Measurements from ENCODE around the gene PIGC. TPM values are rescaled to one million over a fixed set of nuclear protein-coding genes. Genes with fewer than 3 reads are reported as not detected.
A peak's percentile ranks its signal among the peaks of the same experiment; 100 is the strongest.

Gene PIGC
- total and polyA plus RNA-seq, 12 donors, result 19.7 to 33.6 (median 25.2) TPM

DNA sequence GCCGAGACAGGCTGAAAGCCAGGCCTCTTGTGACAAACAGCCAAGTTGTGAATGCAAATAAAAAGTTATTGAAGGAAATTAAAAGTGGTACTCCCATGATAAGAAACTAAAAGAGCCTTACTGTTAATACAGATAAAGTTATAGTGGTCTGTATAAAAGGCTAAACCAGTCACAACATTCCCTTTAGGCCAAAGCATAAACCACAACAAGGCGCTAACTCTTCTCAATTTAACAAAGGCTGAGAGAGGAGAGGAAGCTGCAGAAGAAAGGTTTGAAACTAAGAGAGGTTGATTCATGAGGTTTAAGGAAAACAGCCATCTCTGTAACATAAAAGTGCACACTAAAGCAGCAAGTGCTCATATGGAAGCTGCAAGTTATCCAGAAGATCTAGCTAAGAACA lies 12.7 kb downstream of the PIGC start:
- Histone ChIP-seq H3K4me3 (no peak overlapping the region), H3K9me3 (replicated peaks in 1 of 3) (no peaks in the 10 kb centered on the region), H3K4me1 (replicated peaks in 1 of 2) (peaks cover 0 to 6% of the 10 kb centered on the region in 2 donors), H3K27ac (no peak overlapping the region), H3K36me3 (replicated peaks in 1 of 2) (no peaks in the 10 kb centered on the region), H3K27me3 (no peaks in the 10 kb centered on the region)
- DNase-seq, result no peak
- intact Hi-C loops (cut with DNase I), result no loop called here
- TF ChIP-seq, protein P1, sequence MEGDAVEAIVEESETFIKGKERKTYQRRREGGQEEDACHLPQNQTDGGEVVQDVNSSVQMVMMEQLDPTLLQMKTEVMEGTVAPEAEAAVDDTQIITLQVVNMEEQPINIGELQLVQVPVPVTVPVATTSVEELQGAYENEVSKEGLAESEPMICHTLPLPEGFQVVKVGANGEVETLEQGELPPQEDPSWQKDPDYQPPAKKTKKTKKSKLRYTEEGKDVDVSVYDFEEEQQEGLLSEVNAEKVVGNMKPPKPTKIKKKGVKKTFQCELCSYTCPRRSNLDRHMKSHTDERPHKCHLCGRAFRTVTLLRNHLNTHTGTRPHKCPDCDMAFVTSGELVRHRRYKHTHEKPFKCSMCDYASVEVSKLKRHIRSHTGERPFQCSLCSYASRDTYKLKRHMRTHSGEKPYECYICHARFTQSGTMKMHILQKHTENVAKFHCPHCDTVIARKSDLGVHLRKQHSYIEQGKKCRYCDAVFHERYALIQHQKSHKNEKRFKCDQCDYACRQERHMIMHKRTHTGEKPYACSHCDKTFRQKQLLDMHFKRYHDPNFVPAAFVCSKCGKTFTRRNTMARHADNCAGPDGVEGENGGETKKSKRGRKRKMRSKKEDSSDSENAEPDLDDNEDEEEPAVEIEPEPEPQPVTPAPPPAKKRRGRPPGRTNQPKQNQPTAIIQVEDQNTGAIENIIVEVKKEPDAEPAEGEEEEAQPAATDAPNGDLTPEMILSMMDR (IDR thresholded peaks at IDR 0.05), result no peak
- TF ChIP-seq POLR2A (IDR thresholded peaks at IDR 0.05), result no peak
- WGBS, 4 donors, result 87 to 92% (median 90%) methylated on average over 2 of the region's 2 CpGs

DNA sequence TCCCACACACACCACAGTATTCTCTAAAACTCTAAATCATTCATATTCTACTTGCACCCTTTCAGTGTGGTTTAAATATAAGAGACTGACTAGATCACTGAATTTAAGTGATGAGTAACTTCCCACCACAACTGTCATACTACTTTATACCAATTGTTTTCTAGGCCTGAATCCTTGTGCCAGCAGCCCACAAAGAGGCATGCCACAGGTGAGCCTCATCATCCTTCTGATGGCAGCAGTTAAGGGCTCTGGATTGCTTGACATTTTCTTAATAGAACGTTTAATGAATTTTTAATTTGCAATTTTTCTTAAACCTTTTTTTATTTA lies 13.8 kb downstream of the PIGC start:
- Histone ChIP-seq H3K9me3 (replicated peaks in 1 of 3) (no peaks in the 10 kb centered on the region), H3K4me1 (replicated peaks in 1 of 2) (peaks cover 0 to 6% of the 10 kb centered on the region in 2 donors), H3K4me3 (no peak overlapping the region), H3K27me3 (no peaks in the 10 kb centered on the region), H3K27ac (no peak overlapping the region), H3K36me3 (replicated peaks in 1 of 2) (no peaks in the 10 kb centered on the region)
- no peak for TF ChIP-seq POLR2A (IDR thresholded peaks at IDR 0.05)
- TF ChIP-seq, protein P1 (IDR thresholded peaks at IDR 0.05), result no peak
- WGBS, 4 donors, result 59 to 73% (median 66%) methylated on average over 1 of the region's 1 CpG
- intact Hi-C loops (cut with DNase I), result no loop called here
- no peak for DNase-seq

DNA sequence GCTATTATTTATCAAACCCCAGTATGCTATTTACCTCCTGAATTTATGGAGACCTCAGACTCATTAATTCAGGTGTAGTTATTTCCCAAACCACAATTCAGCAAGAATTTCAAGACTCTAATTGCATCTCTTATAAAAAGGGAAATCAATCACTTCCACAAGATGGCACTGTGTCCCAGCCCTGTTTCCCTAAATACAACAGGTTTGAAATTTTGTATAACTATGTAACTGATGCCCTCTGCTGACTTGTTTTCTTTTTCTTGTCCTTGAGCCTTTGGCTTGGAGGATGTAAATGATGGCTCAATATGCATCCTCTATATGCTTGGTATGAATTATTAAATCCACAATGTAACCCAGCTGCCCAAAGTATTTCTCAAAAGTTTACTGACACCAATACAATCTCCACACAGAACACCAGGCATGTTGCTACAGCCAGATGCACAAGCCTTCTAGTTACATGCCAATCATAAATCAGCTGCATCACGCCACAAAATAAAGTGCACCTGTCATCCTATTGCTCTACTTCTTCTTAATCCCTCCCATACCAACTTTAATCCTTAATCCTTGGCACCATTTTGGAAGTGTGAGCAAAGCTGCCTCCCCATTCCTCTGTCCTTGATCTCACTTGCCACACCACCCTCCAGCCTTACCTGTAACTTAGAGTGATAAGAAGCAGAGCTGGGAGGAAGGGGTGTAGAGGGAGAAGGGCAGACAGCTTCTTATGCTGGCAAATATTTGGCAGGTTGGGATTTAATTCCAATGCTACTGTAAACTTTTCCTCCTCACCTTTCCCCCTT lies 14.3 kb downstream of the PIGC start:
- Histone ChIP-seq H3K36me3 (replicated peaks in 1 of 2) (no peaks in the 10 kb centered on the region), H3K9me3 (replicated peaks in 1 of 3) (no peaks in the 10 kb centered on the region), H3K27ac (no peak overlapping the region), H3K27me3 (no peaks in the 10 kb centered on the region), H3K4me1 (replicated peaks in 1 of 2) (peaks cover 0 to 6% of the 10 kb centered on the region in 2 donors), H3K4me3 (no peak overlapping the region)
- DNase-seq, result peak in 6 of 7 donors; percentile 25 to 70 (median 46)
- TF ChIP-seq, protein P1 (IDR thresholded peaks at IDR 0.05), result peak; percentile 66 to 84 (median 68)
- TF ChIP-seq POLR2A (IDR thresholded peaks at IDR 0.05), result no peak
- intact Hi-C loops (cut with DNase I), result no loop called here
- 58 to 70% (median 65%) methylated on average over 1 of the region's 1 CpG for WGBS, 4 donors

DNA sequence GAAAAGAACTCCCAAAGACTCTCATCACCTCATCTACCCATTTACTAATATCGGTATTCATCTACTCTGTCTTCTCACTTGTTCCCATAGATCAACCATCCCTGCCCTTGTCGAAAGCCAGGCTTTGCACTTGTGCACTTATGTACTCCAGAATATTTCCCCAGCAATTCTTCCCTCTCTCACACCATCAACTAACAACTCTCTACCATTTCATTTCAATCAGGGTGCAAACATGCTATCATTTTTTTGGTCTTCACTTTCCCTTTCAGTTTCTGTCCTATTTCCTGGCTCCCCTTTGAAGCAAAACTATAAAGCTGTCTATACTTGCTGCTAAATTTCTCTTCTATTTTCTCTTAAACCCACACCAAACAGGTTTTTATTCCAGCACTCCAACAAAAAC lies 16.7 kb downstream of the PIGC start:
- WGBS, 4 donors, result 88 to 94% (median 89%) methylated on average over 2 of the region's 2 CpGs
- Histone ChIP-seq H3K36me3 (replicated peaks in 1 of 2) (no peaks in the 10 kb centered on the region), H3K4me3 (no peak overlapping the region), H3K27me3 (no peaks in the 10 kb centered on the region), H3K27ac (no peak overlapping the region), H3K4me1 (replicated peaks in 1 of 2) (peaks cover 0 to 6% of the 10 kb centered on the region in 2 donors), H3K9me3 (replicated peaks in 1 of 3) (no peaks in the 10 kb centered on the region)
- DNase-seq, result no peak
- TF ChIP-seq, protein P1 (IDR thresholded peaks at IDR 0.05), result no peak
- no peak for TF ChIP-seq POLR2A (IDR thresholded peaks at IDR 0.05)
- intact Hi-C loops (cut with DNase I), result no loop called here

Data from adrenal gland (tissue), 12 donors.